GM21390 (cell line): ENCODE data around the gene MORN4.
"Not testable (repeated sequence)": the region's sequence is repeated elsewhere in the genome, so short reads cannot be mapped to it uniquely, and the experiment has no call there.

Experiments used
- ATAC-seq: cut with Tn5 transposase; IDR thresholded peaks from one replicate; pipeline ENCODE4 v1.9.1; 2021; ENCODE audit not compliant: unreplicated experiment

Gene MORN4

DNA sequence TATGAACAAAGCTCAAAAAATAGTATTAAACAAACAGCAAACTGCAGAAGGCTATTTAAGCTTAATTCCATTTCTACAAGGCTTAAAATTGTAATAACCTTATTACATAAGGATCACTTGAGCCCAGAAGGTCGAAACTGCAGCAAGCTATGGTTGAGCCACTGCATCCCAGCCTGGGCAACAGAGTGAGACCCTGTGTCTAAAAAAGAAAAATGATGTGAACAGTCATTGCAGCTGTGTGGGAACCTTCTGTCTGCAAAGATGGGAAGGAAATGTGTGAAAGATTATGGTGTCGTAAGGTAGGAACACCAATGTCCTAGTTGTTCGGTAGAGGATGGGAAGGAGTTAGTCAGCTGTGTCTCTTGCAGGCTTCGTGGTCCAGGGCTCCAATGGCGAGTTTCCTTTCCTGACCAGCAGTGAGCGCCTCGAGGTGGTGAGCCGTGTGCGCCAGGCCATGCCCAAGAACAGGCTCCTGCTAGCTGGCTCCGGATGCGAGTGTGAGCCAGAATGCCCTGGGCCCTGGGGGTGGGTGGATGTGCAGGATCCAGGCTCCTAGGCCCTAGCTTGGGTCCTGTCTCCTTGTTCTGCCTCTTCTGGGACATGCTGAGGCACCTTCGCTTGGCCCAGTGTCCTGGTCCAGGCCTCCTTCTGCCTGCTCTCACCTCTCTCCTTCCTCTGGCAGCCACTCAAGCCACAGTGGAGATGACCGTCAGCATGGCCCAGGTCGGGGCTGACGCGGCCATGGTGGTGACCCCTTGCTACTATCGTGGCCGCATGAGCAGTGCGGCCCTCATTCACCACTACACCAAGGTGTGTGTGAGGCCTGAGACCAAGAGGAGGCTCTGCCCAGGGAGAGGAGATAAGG is 34.7 kb downstream of the MORN4 start:
- no peak for ATAC-seq

GRCh38 chr10:97597778-97598177 is 35.5 kb downstream of the MORN4 start:
- ATAC-seq, result no peak

- no peak for ATAC-seq
Measured at GRCh38 chr10:97596101-97597082, 36.9 kb downstream of the MORN4 start.

GRCh38 chr10:97593421-97593820 is 39.9 kb downstream of the MORN4 start:
- ATAC-seq, result no peak

DNA sequence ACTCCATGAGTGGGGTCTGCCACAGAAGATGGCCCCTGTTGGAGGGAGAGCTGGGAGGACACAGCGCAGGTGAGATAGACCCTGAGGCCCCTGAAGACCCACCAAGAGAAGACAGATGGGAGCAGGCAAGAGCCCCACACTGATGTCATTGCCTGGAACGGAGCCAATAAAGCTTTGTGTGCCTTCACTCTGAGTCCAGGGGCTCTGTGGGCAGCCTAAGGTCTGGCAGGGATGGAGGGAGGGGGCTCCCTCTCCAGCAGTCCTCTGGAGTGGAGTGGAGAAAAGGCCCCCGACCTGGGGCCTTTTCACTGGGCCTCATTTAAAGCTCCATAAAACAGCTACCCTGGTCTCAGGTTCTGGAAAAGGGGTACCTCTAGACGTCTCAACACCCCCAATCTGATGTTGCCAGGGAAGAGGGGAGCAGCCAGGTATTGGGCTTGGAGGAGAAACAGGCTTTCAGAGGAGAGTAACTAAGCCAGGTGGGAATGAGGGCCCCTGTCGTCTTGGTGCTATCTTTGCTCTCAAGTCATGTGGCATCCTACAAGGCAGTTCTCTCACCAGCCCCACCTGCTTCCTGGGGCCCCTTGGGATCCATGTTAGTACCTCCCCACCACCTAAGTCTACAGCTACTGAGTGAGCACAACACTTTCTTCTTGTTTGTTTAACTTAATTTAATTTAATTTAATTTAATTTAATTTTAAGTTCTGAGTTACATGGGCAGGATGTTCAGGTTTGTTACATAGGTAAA is 42.4 kb downstream of the MORN4 start:
- ATAC-seq, result no peak

DNA sequence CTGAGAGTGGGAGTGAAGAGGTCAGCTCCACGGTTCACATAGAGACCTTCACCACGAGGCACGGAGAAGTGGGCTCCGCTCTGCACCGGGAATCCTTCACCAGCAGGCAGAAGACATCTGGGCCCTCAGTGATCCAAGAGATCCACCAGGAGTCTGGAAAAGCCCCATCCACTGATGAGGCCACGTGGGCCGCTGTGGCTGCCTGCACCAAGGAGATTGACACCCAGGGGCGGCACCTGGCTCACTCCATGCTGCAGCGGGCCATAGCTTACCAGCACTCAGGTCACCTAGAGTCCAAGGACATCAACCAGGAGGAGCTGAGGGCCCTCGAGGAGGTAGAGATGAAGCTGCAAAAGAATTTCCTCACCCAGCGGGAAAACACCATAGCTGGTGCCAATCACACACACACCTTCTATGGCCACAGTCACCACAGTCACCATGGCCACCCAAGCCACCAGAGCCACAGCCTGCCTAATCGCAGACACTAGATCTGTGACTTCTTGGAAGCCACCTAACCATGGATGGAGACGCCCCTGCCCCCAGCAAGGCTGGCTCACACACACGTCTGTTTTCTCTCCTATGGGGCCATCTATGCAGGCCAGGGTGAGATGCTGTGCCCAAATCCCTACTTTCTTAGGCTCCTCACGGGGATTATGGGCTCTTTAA is 43.1 kb downstream of the MORN4 start:
- no peak for ATAC-seq

DNA sequence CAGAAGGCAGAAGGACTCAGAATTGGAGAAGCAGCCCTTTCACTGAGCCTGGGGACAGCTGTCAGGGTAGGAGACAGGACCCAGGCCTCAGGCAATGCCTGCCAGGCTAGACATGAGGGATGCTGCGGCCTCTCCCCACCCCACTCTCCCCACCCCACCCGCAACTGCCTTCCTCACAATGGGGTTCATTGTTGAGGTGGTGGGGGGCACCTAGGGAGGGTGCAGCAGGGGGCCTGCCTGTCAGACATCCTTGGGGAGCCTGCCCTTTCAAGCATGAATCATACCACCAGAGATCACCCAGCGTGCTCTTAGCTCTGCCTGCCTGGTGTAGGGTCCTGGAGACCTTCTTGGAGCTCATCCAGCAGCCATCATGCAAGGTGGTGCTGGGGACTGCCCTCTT is 43.8 kb downstream of the MORN4 start, which contains the start of gene C10orf62:
TSS of gene C10orf62 (plus strand) at position 243 of the 400 bp plus-strand sequence. CDS start 177 bp downstream, outside the sequence.
- no peak for ATAC-seq

- no peak for ATAC-seq
Measured at GRCh38 chr10:97587183-97587582, 46.1 kb downstream of the MORN4 start.

GRCh38 chr10:97585439-97585811 is 47.9 kb downstream of the MORN4 start:
- ATAC-seq, result no peak

DNA sequence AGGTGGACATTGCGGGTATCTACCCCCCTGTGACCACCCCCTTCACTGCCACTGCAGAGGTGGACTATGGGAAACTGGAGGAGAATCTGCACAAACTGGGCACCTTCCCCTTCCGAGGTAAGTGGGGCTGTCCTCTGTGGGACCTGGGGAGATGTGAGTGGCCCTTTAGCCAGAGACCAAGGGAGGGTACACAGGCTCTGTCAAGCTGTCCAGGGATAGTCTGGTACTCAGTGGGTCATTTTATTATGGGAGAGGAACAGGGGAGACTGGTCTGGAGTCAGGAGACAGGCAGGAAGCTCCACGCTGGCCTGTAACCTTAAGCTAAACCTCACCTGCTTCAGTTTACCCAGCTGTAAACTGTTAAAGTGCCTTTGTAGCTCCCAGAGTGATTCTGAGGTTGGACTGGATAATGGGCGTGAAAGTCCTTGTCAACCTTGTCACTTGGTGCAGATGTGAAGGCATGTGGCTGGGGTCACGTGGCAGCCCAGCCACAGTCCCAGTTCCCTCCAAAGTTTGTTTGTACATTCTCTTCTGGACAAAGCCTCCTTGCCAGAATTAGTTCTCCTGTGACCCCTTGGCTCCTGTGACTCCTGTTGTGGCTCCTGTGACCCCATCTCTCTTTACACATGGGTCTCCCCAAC is 48.4 kb downstream of the MORN4 start:
- ATAC-seq, result no peak

DNA sequence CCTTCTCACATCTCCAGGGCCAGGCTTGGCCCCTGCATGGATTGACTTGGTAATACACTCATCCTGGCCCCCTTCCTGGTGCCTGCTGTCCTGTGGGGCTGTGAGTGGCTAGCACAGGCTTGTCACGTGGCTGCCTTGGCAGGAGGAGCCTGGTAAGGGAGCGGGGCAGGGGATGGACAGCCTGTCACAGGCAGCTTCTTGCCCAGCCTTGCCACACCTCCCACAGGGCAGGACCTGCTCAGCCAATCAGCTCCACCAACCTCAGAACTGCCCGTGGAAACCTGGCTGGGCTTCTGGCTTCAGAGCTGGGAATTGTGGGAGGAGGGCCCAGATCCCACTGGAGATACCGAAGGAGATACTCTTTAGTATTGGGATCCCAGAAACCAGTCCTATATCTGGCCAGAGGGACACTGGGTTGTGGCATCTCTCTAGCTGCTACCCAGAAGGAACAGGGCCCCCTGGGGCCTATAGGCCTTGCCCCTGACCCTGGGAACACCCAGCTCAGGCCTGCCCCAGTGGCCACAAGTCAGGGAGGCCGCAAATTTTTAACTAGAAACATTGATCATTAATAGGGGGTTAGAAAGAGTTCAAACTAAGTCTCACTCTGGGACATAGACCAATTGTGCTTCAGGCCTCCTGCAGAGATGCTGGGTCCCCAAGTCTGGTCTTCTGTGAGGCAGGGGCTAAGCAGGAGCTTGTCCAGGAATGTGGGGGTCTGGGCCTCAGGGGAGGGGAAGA is 49.1 kb downstream of the MORN4 start, which contains the start of gene HOGA1:
TSS of gene HOGA1 (plus strand) at position 330 of the 738 bp plus-strand sequence. CDS start at position 645, 315 bp downstream.
- no peak for ATAC-seq

- no peak for ATAC-seq
Measured at GRCh38 chr10:97583476-97583875, 49.8 kb downstream of the MORN4 start.

- ATAC-seq, result no peak
Measured at GRCh38 chr10:97582169-97582568, 51.1 kb downstream of the MORN4 start.

GRCh38 chr10:97580421-97581367 is 52.6 kb downstream of the MORN4 start:
- no peak for ATAC-seq

DNA sequence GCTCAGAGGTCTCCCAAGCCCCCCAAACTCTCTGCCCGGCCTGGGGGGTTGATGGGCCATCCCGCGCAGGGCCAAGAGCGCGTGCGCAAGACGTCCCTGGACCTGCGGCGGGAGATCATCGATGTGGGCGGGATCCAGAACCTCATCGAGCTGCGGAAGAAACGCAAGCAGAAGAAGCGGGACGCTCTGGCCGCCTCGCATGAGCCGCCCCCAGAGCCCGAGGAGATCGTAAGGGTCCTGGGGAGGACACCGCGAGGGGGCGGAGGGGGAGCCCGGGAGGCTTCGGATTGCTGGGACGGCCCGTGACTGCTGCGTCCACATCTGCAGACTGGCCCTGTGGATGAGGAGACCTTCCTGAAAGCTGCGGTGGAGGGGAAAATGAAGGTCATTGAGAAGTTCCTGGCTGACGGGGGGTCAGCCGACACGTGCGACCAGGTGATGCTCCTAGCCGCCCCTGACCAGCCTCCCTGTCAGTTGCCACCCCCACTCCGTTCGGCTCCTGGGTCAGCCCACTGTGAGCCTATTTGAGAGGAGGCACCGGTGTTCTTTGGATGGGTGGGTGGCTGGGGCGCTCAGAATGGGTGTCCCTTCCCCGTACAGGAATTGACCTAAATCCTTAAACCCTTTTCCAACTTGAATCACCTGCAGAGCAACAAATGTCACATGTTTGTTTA is 55.0 kb downstream of the MORN4 start:
- no peak for ATAC-seq

GRCh38 chr10:97577701-97578100 is 55.6 kb downstream of the MORN4 start:
- ATAC-seq, result no peak

DNA sequence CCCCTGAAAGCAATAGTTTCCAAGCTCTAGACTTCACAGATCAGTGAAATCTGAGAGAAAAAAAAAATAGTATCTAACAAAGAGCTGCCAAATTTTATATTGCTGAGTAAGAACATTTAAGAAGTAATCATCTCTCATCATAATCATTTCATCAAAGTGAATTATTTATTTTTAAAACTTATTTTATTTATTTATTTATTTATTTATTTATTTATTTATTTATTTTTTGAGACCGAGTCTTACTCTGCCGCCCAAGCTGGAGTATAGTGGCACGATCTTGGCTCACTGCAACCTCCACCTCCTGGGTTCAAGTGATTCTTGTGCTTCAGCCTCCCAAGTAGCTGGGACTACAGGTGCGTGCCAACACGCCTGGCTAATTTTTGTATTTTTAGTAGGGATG is 56.8 kb downstream of the MORN4 start:
- not testable (repeated sequence) for ATAC-seq
